Vagina (tissue), 2 donors: ENCODE data around the gene ZNF662. TPM values are rescaled to one million over a fixed set of nuclear protein-coding genes. Genes with fewer than 3 reads are reported as not detected.
A peak's percentile ranks its signal among the peaks of the same experiment; 100 is the strongest.

Experiments
- DNase-seq, 2 donors: peaks; one replicate each; pipeline ENCODE4 v3.0.0-alpha.2; 2017; ENCODE audit errors: extremely low spot score in 2 of 2
- H3K27ac ChIP-seq: fragments of 200-600 bp; sonication (generic); one replicate; pipeline ENCODE4 v1.5.1; 2019
- H3K27me3 ChIP-seq: fragments of 200-600 bp; sonication (generic); one replicate; pipeline ENCODE4 v1.5.1; 2019
- H3K36me3 ChIP-seq, 2 donors: fragments of 200-600 bp; sonication (generic); one replicate each; pipeline ENCODE4 v1.5.1; 2017 to 2019
- H3K4me1 ChIP-seq: fragments of 200-600 bp; sonication (generic); one replicate; pipeline ENCODE4 v1.5.1; 2019
- H3K4me3 ChIP-seq, 2 donors: fragments of 200-600 bp; sonication (generic); 1 replicate in 1 of 2; 2 replicates in 1 of 2; pipeline ENCODE4 v1.5.1; 2016 to 2019
- H3K9me3 ChIP-seq: fragments of 200-600 bp; sonication (generic); one replicate; pipeline ENCODE4 v1.5.1; 2019
- POLR2A ChIP-seq, 2 donors: fragments of 450-650 bp; IDR thresholded peaks; one replicate each; pipeline ENCODE4 v1.6.1; 2017; ENCODE audit warnings: antibody characterized with exemption in 2 of 2, mild to moderate bottlenecking in 2 of 2, moderate library complexity in 2 of 2
- POLR2AphosphoS5 ChIP-seq, 2 donors: sonication (generic); formaldehyde crosslinking; IDR thresholded peaks; one replicate each; pipeline ENCODE4 v1.9.0; 2017; ENCODE audit warnings: antibody characterized with exemption in 2 of 2, mild to moderate bottlenecking in 2 of 2, low read depth in 1 of 2; ENCODE audit not compliant: insufficient read depth in 1 of 2
- intact Hi-C: fragments of 100-400 bp; cut with DNase I; formaldehyde crosslinking; loops from one replicate; pipeline ENCODE4 v1.15.1; 2023
- total RNA-seq: library from RNA; depleted of rRNA; stranded (reverse); fragments of >200 nt; gene quantifications from one replicate; pipeline ENCODE4 v1.2.3, GENCODE V29; 2016
- TF ChIP-seq, protein P1 (sequence below), 3 experiments: fragments of 450-650 bp in 2 of 3; fragments of 200-600 bp in 1 of 3; sonication (generic) in 1 of 3; IDR thresholded peaks; one replicate each; pipeline ENCODE4 v1.5.1; 2017 to 2019; ENCODE audit warnings: antibody characterized with exemption in 3 of 3, mild to moderate bottlenecking in 2 of 3, moderate library complexity in 2 of 3

ZNF662 gene
- total RNA-seq, 1 donor from 2014 or later = 6.6 TPM

DNA sequence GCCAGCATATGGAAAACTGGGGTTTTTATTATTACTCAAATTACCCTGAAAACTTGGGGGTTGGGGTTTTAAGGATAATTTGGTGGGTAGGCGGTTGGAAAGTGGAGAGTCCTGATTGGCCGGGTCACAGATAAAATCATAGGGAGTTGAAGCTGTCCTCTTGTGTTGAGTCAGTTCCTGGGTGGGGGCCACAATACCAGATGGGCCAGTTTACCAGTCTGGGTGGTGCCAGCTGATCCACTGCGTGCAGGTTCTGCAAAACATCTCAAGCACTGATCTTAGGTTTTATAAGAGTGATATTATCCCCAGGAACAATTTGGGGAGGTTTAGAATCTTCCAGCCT lies 4.9 kb upstream of the ZNF662 start:
- peaks cover 7% of the 10 kb centered on the region for H3K4me1 ChIP-seq
- DNase-seq = peak in 1 of 2 donors; percentile 52
- TF ChIP-seq POLR2AphosphoS5 (IDR thresholded peaks at IDR 0.05; ENCODE audit: insufficient read depth in 1 of 2, low read depth in 1 of 2) (no peak), POLR2A (IDR thresholded peaks at IDR 0.05) (no peak)
- TF ChIP-seq, protein P1, sequence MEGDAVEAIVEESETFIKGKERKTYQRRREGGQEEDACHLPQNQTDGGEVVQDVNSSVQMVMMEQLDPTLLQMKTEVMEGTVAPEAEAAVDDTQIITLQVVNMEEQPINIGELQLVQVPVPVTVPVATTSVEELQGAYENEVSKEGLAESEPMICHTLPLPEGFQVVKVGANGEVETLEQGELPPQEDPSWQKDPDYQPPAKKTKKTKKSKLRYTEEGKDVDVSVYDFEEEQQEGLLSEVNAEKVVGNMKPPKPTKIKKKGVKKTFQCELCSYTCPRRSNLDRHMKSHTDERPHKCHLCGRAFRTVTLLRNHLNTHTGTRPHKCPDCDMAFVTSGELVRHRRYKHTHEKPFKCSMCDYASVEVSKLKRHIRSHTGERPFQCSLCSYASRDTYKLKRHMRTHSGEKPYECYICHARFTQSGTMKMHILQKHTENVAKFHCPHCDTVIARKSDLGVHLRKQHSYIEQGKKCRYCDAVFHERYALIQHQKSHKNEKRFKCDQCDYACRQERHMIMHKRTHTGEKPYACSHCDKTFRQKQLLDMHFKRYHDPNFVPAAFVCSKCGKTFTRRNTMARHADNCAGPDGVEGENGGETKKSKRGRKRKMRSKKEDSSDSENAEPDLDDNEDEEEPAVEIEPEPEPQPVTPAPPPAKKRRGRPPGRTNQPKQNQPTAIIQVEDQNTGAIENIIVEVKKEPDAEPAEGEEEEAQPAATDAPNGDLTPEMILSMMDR (IDR thresholded peaks at IDR 0.05) = no peak
- no peak overlapping the region for H3K4me3 ChIP-seq
- no peaks in the 10 kb centered on the region for H3K27me3 ChIP-seq
- no peak overlapping the region for H3K27ac ChIP-seq
- intact Hi-C loops = no loop called here
- H3K36me3 ChIP-seq = no peaks in the 10 kb centered on the region
- H3K9me3 ChIP-seq = no peaks in the 10 kb centered on the region

GRCh38 chr3:42902257-42902656 lies 3.7 kb upstream of the ZNF662 start:
- TF ChIP-seq, protein P1 (IDR thresholded peaks at IDR 0.05) = no peak
- TF ChIP-seq POLR2AphosphoS5 (IDR thresholded peaks at IDR 0.05; ENCODE audit: insufficient read depth in 1 of 2, low read depth in 1 of 2) = no peak
- no peak for TF ChIP-seq POLR2A (IDR thresholded peaks at IDR 0.05)
- intact Hi-C loops = no loop called here
- peaks cover 18% of the 10 kb centered on the region for H3K4me1 ChIP-seq
- H3K9me3 ChIP-seq = no peaks in the 10 kb centered on the region
- no peak overlapping the region for H3K27ac ChIP-seq
- DNase-seq = no peak
- H3K36me3 ChIP-seq = no peaks in the 10 kb centered on the region
- no peak overlapping the region for H3K4me3 ChIP-seq
- H3K27me3 ChIP-seq = no peaks in the 10 kb centered on the region

- intact Hi-C loops = no loop called here
- peaks cover 0 to 13% of the 10 kb centered on the region in 2 donors for H3K36me3 ChIP-seq
- DNase-seq = no peak
- H3K4me1 ChIP-seq = peaks cover 25% of the 10 kb centered on the region
- no peak overlapping the region for H3K27ac ChIP-seq
- no peak for TF ChIP-seq POLR2AphosphoS5 (IDR thresholded peaks at IDR 0.05; ENCODE audit: insufficient read depth in 1 of 2, low read depth in 1 of 2)
- TF ChIP-seq POLR2A (IDR thresholded peaks at IDR 0.05) = no peak
- H3K4me3 ChIP-seq = no peak overlapping the region
- no peaks in the 10 kb centered on the region for H3K9me3 ChIP-seq
- H3K27me3 ChIP-seq = no peaks in the 10 kb centered on the region
Measured at GRCh38 chr3:42904076-42904475, 1.9 kb upstream of the ZNF662 start.

GRCh38 chr3:42905740-42906069 lies 237 bp upstream of the ZNF662 start:
- DNase-seq = no peak
- H3K27ac ChIP-seq = peak overlapping the region; percentile 77
- H3K36me3 ChIP-seq = peaks cover 0 to 27% of the 10 kb centered on the region in 2 donors
- no peaks in the 10 kb centered on the region for H3K9me3 ChIP-seq
- no peaks in the 10 kb centered on the region for H3K27me3 ChIP-seq
- H3K4me3 ChIP-seq = peak overlapping the region; percentile 60 to 91
- intact Hi-C loops = no loop called here
- peaks cover 25% of the 10 kb centered on the region for H3K4me1 ChIP-seq
- TF ChIP-seq, protein P1 (IDR thresholded peaks at IDR 0.05) = no peak
- TF ChIP-seq POLR2A (IDR thresholded peaks at IDR 0.05) (no peak), POLR2AphosphoS5 (IDR thresholded peaks at IDR 0.05; ENCODE audit: insufficient read depth in 1 of 2, low read depth in 1 of 2) (no peak)

DNA sequence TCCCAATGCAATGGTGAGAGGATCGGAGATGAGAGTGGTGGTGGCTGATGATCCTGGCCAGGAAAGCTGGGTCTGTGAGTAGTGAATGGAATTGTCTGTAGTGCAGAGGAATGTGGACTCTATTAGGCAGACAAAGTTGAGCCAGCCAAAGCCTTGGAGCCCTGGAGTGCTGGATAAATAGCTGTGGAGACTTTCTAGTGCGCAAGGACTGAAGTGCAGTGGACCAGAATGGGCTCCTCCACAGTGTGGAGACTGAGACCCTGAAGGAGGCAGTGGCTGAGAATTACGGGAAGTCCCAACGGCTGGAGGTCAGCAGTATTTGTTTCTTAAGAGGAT lies 874 bp downstream of the ZNF662 start:
- Histone ChIP-seq H3K27me3 (no peaks in the 10 kb centered on the region), H3K4me1 (peaks cover 25% of the 10 kb centered on the region), H3K27ac (peak overlapping the region; percentile 77), H3K36me3 (peaks cover 5 to 38% of the 10 kb centered on the region in 2 donors), H3K9me3 (no peaks in the 10 kb centered on the region), H3K4me3 (peak overlapping the region; percentile 60 to 91)
- TF ChIP-seq, protein P1 (IDR thresholded peaks at IDR 0.05) = no peak
- no peak for TF ChIP-seq POLR2AphosphoS5 (IDR thresholded peaks at IDR 0.05; ENCODE audit: insufficient read depth in 1 of 2, low read depth in 1 of 2)
- TF ChIP-seq POLR2A (IDR thresholded peaks at IDR 0.05) = no peak
- intact Hi-C loops = no loop called here
- no peak for DNase-seq

DNA sequence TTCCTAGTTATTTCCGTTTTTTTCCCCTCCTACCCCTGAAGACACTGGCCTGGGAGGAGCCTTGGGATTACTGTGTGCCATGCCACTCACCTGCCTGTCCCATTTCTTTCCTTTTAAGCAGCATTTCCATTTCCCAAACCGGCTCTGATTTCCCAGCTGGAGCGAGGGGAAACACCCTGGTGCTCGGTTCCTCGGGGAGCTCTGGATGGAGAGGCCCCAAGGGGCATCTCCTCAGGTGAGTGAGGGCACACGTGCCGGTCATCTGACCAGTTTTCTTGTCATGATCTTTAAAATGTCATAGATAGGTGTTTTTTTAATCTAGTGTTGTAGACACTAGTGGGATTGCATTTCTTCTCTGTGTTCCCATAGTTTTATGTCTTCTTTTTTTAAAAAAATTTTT lies 2.7 kb downstream of the ZNF662 start:
- Histone ChIP-seq H3K27me3 (no peaks in the 10 kb centered on the region), H3K4me1 (peaks cover 25% of the 10 kb centered on the region), H3K9me3 (peaks cover 10% of the 10 kb centered on the region), H3K4me3 (no peak overlapping the region), H3K27ac (no peak overlapping the region), H3K36me3 (peaks cover 5 to 48% of the 10 kb centered on the region in 2 donors)
- peak in 1 of 2 donors; percentile 42 for DNase-seq
- TF ChIP-seq, protein P1 (IDR thresholded peaks at IDR 0.05) = no peak
- TF ChIP-seq POLR2AphosphoS5 (IDR thresholded peaks at IDR 0.05; ENCODE audit: insufficient read depth in 1 of 2, low read depth in 1 of 2) (no peak), POLR2A (IDR thresholded peaks at IDR 0.05) (no peak)
- intact Hi-C loops = no loop called here
